GM12878 (cell line): ENCODE results near the gene RASA4. TPM values are rescaled to one million over a fixed set of nuclear protein-coding genes. Genes with fewer than 3 reads are reported as not detected.
A peak's percentile ranks its signal among the peaks of the same experiment; 100 is the strongest.
"Not testable (repeated sequence)": the region's sequence is repeated elsewhere in the genome, so short reads cannot be mapped to it uniquely, and the experiment has no call there.

Experiments
- ATAC-seq: fragments of 200-7000 bp; cut with Tn5 transposase; 3 replicates; pipeline ENCODE4 v1.9.1; 2020; ENCODE audit warnings: mild to moderate bottlenecking, moderate library complexity
- BruUV-seq: library from RNA; stranded (reverse); fragments of 400-500 nt; replicated peaks from 2 replicates; lab custom pipeline; 2021; lab: Mats Ljungman, UMichigan
- CTCF ChIA-PET: fragments of 300-600 bp; sonication (Branson Sonifier 250); formaldehyde crosslinking; extraction: SDS; loops from one replicate; lab custom pipeline; 2021; ENCODE audit warnings: inconsistent platforms; lab: Yijun Ruan, JAX
- POLR2A ChIA-PET: fragments of 350-600 bp; formaldehyde crosslinking; extraction: SDS; loops from one replicate; lab custom pipeline; 2021; ENCODE audit warnings: inconsistent platforms; lab: Charles Lee
- RAD21 ChIA-PET: fragments of 300-600 bp; sonication (Branson Sonifier 250); formaldehyde crosslinking; loops from one replicate; lab custom pipeline; 2023; ENCODE audit warnings: antibody characterized with exemption; ENCODE audit not compliant: unreplicated experiment; lab: Charles Lee
- SMC1A ChIA-PET: fragments of 300-600 bp; sonication (Branson Sonifier 250); formaldehyde crosslinking; loops from one replicate; lab custom pipeline; 2023; ENCODE audit not compliant: unreplicated experiment, uncharacterized antibody; lab: Charles Lee
- DNase-seq: peaks from one replicate; pipeline ENCODE4 v3.0.0-alpha.2; 2011; ENCODE audit warnings: low read depth, low spot score
- FAIRE-seq: peaks from 3 replicates; lab custom pipeline; 2011; peaks lifted over from hg19 to GRCh38; lab: Jason Lieb, UNC
- H2AFZ ChIP-seq: 2 replicates; pipeline ENCODE4 v1.6.0; 2011; ENCODE audit warnings: low read depth, low read length, control low read depth; ENCODE audit not compliant: control insufficient read depth
- H3K27ac ChIP-seq: 2 replicates; pipeline ENCODE4 v1.5.1; 2011; ENCODE audit warnings: control low read depth; ENCODE audit not compliant: control insufficient read depth, insufficient read depth
- H3K27me3 ChIP-seq, 2 experiments: replicated peaks in 1 of 2; 2 replicates each; pipeline versions ENCODE4 v1.6.0 to v1.6.1; 2011; ENCODE audit warnings: low read length in 1 of 2; ENCODE audit not compliant: control insufficient read depth in 2 of 2, insufficient read depth in 2 of 2
- H3K36me3 ChIP-seq, 2 experiments: 2 replicates each; pipeline ENCODE4 v1.5.1; 2011; ENCODE audit warnings: low read length in 1 of 2; ENCODE audit not compliant: control insufficient read depth in 2 of 2, insufficient read depth in 2 of 2
- H3K4me1 ChIP-seq: 2 replicates; pipeline ENCODE4 v1.6.1; 2011; ENCODE audit warnings: mild to moderate bottlenecking, low read length, moderate library complexity, mixed read lengths; ENCODE audit not compliant: control insufficient read depth, insufficient read depth
- H3K4me2 ChIP-seq: 2 replicates; pipeline ENCODE4 v1.6.0; 2011; ENCODE audit warnings: control low read depth; ENCODE audit not compliant: control insufficient read depth, insufficient read depth
- H3K4me3 ChIP-seq: fragments of 200-600 bp; sonication (generic); 2 replicates; pipeline ENCODE4 v1.5.1; 2016
- H3K79me2 ChIP-seq: 2 replicates; pipeline ENCODE4 v1.6.0; 2011; ENCODE audit warnings: low read length; ENCODE audit not compliant: control insufficient read depth, insufficient read depth
- H3K9ac ChIP-seq: 2 replicates; pipeline ENCODE4 v1.8.0; 2011; ENCODE audit warnings: low read length, control low read depth, mixed read lengths; ENCODE audit not compliant: control insufficient read depth, insufficient read depth
- H3K9me3 ChIP-seq: replicated peaks from 3 replicates; pipeline ENCODE4 v1.5.1; 2011; ENCODE audit warnings: mild to moderate bottlenecking, low read length; ENCODE audit not compliant: control insufficient read depth, insufficient read depth
- H4K20me1 ChIP-seq: 2 replicates; pipeline ENCODE4 v1.6.0; 2011; ENCODE audit not compliant: control insufficient read depth, insufficient read depth
- WGBS: methylation state at CpG from one replicate; pipeline ENCODE4 v1.1.6; 2016; ENCODE audit warnings: low lambda C conversion rate; ENCODE audit not compliant: insufficient replicate concordance, insufficient coverage; ENCODE audit errors: missing lambda C conversion rate; 5-methylcytosine and 5-hydroxymethylcytosine counted together
- in situ Hi-C: fragments of 300-500 bp; cut with MboI; formaldehyde crosslinking; loops from 9 replicates; pipeline ENCODE4 v1.14.3; 2018; ENCODE audit warnings: mixed read lengths
- intact Hi-C: fragments of 100-400 bp; cut with micrococcal nuclease; formaldehyde crosslinking; loops from one replicate; pipeline ENCODE4 v1.14.2; 2022; ENCODE audit not compliant: unreplicated experiment
- polyA plus RNA-seq, 11 experiments: library from polyadenylated mRNA; depleted of rRNA in 4 of 11; unstranded in 6 of 11; stranded (reverse) in 5 of 11; fragments of >200 nt; fragmentation: Nextera tagmentation in 4 of 11; fragmentation: Illumina TruSeq in 1 of 11; extraction: Ambion mirVana in 4 of 11; extraction: Trizol in 1 of 11; gene quantifications; 1 replicate in 1 of 11; 2 replicates in 10 of 11; pipeline versions ENCODE4 v1.2.1 to v1.2.3, GENCODE V29; 2011 to 2016; ENCODE audit warnings: inconsistent platforms in 2 of 11, missing spikeins in 2 of 11, low read depth in 1 of 11
- total RNA-seq, 4 experiments: library from RNA; depleted of rRNA in 3 of 4; stranded (reverse); fragments of >200 nt in 3 of 4; fragmentation: Illumina TruSeq in 1 of 4; extraction: Trizol in 1 of 4; gene quantifications; 2 replicates each; pipeline versions ENCODE4 v1.2.1 to v1.2.3, GENCODE V29; 2013 to 2021

Gene RASA4
- total and polyA plus RNA-seq, 10 of the 15 experiments (the other 5 are each of a cell fraction or from before 2014, with no cell fraction given) = 1.7 to 35.8 (median 14.0) TPM

- WGBS = 98% methylated on average over 5 of the region's 7 CpGs
- ATAC-seq, H3K27me3 ChIP-seq, H3K27ac ChIP-seq, SMC1A ChIA-PET, in situ Hi-C loops, RAD21 ChIA-PET, H3K4me2 ChIP-seq, H3K9ac ChIP-seq, H3K9me3 ChIP-seq, H2AFZ ChIP-seq, DNase-seq, FAIRE-seq, BruUV-seq, H3K4me3 ChIP-seq, CTCF ChIA-PET, H3K36me3 ChIP-seq, H3K4me1 ChIP-seq, H3K79me2 ChIP-seq, H4K20me1 ChIP-seq, POLR2A ChIA-PET, intact Hi-C loops: not testable (repeated sequence)
Observed at GRCh38 chr7:102647813-102648212, 31.3 kb upstream of the RASA4 start.

- DNase-seq, H3K4me1 ChIP-seq, POLR2A ChIA-PET, H2AFZ ChIP-seq, H4K20me1 ChIP-seq, H3K4me3 ChIP-seq, ATAC-seq, H3K27me3 ChIP-seq, H3K36me3 ChIP-seq, intact Hi-C loops, H3K9ac ChIP-seq, H3K79me2 ChIP-seq, SMC1A ChIA-PET, RAD21 ChIA-PET, H3K4me2 ChIP-seq, CTCF ChIA-PET, in situ Hi-C loops, BruUV-seq, H3K27ac ChIP-seq, H3K9me3 ChIP-seq, FAIRE-seq: not testable (repeated sequence)
- no CpG with 5 or more reads among the region's 1 CpG for WGBS
Observed at GRCh38 chr7:102643404-102643803, 26.8 kb upstream of the RASA4 start.

- intact Hi-C loops, H2AFZ ChIP-seq, ATAC-seq, in situ Hi-C loops, DNase-seq, H3K4me3 ChIP-seq, H3K27me3 ChIP-seq, FAIRE-seq, BruUV-seq, H3K9ac ChIP-seq, SMC1A ChIA-PET, H3K27ac ChIP-seq, H3K4me2 ChIP-seq, H3K36me3 ChIP-seq, H4K20me1 ChIP-seq, H3K9me3 ChIP-seq, POLR2A ChIA-PET, H3K79me2 ChIP-seq, H3K4me1 ChIP-seq, RAD21 ChIA-PET, CTCF ChIA-PET: not testable (repeated sequence)
- no CpG with 5 or more reads among the region's 9 CpGs for WGBS
Observed at GRCh38 chr7:102642691-102643090, 26.1 kb upstream of the RASA4 start, which contains the start of gene UPK3BL1. TSS of gene UPK3BL1 (minus strand) at chr7:102642791. CDS start at chr7:102642741, 50 bp downstream.

- in situ Hi-C loops, FAIRE-seq, CTCF ChIA-PET, H3K9ac ChIP-seq, H3K4me3 ChIP-seq, RAD21 ChIA-PET, H3K79me2 ChIP-seq, intact Hi-C loops, H4K20me1 ChIP-seq, H3K27me3 ChIP-seq, H3K4me2 ChIP-seq, SMC1A ChIA-PET, H3K9me3 ChIP-seq, POLR2A ChIA-PET, BruUV-seq, H3K4me1 ChIP-seq, DNase-seq, H3K27ac ChIP-seq, H3K36me3 ChIP-seq, H2AFZ ChIP-seq: not testable (repeated sequence)
- 86% methylated on average over 7 of the region's 11 CpGs for WGBS
- peak; percentile 24 for ATAC-seq
Observed at GRCh38 chr7:102638848-102639247, 22.3 kb upstream of the RASA4 start.
